K562 (cell line): ENCODE results near the gene BTBD16. TPM values are rescaled to one million over a fixed set of nuclear protein-coding genes. Genes with fewer than 3 reads are reported as not detected.

ENCODE experiments used
- ATAC-seq: fragments of 200-7000 bp; cut with Tn5 transposase; 3 replicates; pipeline ENCODE4 v1.9.1; 2020; ENCODE audit warnings: moderate library complexity
- BruUV-seq: library from RNA; stranded (reverse); fragments of 400-500 nt; replicated peaks from 2 replicates; lab custom pipeline; 2021; lab: Mats Ljungman, UMichigan
- CTCF ChIA-PET: fragments of 300-600 bp; formaldehyde crosslinking; extraction: SDS; loops from one replicate; lab custom pipeline; 2021; ENCODE audit warnings: low intra/inter-chr PET ratio; lab: Yijun Ruan, JAX
- POLR2A ChIA-PET: fragments of 300-600, 350-650 bp; sonication (Branson Sonifier 250); formaldehyde crosslinking; extraction: SDS; loops from one replicate; lab custom pipeline; 2021; ENCODE audit warnings: antibody characterized with exemption, inconsistent platforms; lab: Yijun Ruan, JAX
- DNase-seq, 4 experiments: peaks; one replicate each; pipeline versions ENCODE4 v3.0.0 to v3.0.0-alpha.2; 2011 to 2018; ENCODE audit warnings: low spot score in 3 of 4, mixed read lengths in 3 of 4; ENCODE audit errors: extremely low read depth in 1 of 4
- FAIRE-seq: peaks from 2 replicates; lab custom pipeline; 2011; peaks lifted over from hg19 to GRCh38; lab: Jason Lieb, UNC
- H2AFZ ChIP-seq: 2 replicates; pipeline ENCODE4 v1.6.0; 2011; ENCODE audit warnings: low read depth, low read length, control low read depth, inconsistent platforms
- H3K27ac ChIP-seq: fragments of 200-600 bp; 3 replicates; pipeline ENCODE4 v1.8.0; 2011; ENCODE audit warnings: low read depth, mild to moderate bottlenecking, control low read depth, inconsistent platforms, low read length, moderate library complexity, mixed read lengths; ENCODE audit errors: extremely low read depth
- H3K27me3 ChIP-seq, 2 experiments: fragments of 300-600 bp in 1 of 2; 2 replicates in 1 of 2; 3 replicates in 1 of 2; pipeline versions ENCODE4 v1.6.0 to v1.8.0; 2011; ENCODE audit warnings: inconsistent platforms in 2 of 2, low read length in 2 of 2, mild to moderate bottlenecking in 1 of 2, mixed read lengths in 1 of 2, moderate library complexity in 1 of 2; ENCODE audit not compliant: control insufficient read depth in 2 of 2, insufficient read depth in 2 of 2
- H3K36me3 ChIP-seq: fragments of 300-600 bp; 3 replicates; pipeline ENCODE4 v1.8.0; 2011; ENCODE audit warnings: mild to moderate bottlenecking, low read length, inconsistent platforms; ENCODE audit not compliant: control insufficient read depth, insufficient read depth
- H3K4me1 ChIP-seq, 2 experiments: fragments of 200-600 bp in 1 of 2; replicated peaks in 1 of 2; 2 replicates in 1 of 2; 3 replicates in 1 of 2; pipeline versions ENCODE4 v1.5.1 to v1.8.0; 2011; ENCODE audit warnings: inconsistent platforms in 2 of 2, low read length in 2 of 2, mild to moderate bottlenecking in 1 of 2, mixed read lengths in 1 of 2, moderate library complexity in 1 of 2; ENCODE audit not compliant: control insufficient read depth in 2 of 2, insufficient read depth in 2 of 2
- H3K4me2 ChIP-seq: 2 replicates; pipeline ENCODE4 v1.6.1; 2011; ENCODE audit warnings: low read length, control low read depth, inconsistent platforms, mixed read lengths; ENCODE audit not compliant: insufficient read depth
- H3K4me3 ChIP-seq: fragments of 200-600 bp; sonication (generic), shearing (Covaris generic); 2 replicates; pipeline ENCODE4 v1.5.1; 2016; ENCODE audit warnings: control low read depth, inconsistent platforms
- H3K79me2 ChIP-seq: fragments of 200-600 bp; 3 replicates; pipeline ENCODE4 v1.8.0; 2011; ENCODE audit warnings: low read length, inconsistent platforms; ENCODE audit not compliant: control insufficient read depth, insufficient read depth
- H3K9ac ChIP-seq, 2 experiments: 2 replicates each; pipeline versions ENCODE4 v1.6.0 to v1.6.1; 2011; ENCODE audit warnings: low read depth in 2 of 2, low read length in 2 of 2, control low read depth in 1 of 2, inconsistent platforms in 1 of 2, mild to moderate bottlenecking in 1 of 2, mixed read lengths in 1 of 2; ENCODE audit not compliant: insufficient read depth in 1 of 2
- H3K9me1 ChIP-seq: one replicate; pipeline ENCODE4 v1.6.0; 2011; ENCODE audit warnings: inconsistent platforms, mild to moderate bottlenecking, low read length, moderate library complexity; ENCODE audit not compliant: control insufficient read depth, insufficient read depth
- H3K9me3 ChIP-seq: replicated peaks from 2 replicates; pipeline ENCODE4 v1.5.1; 2011; ENCODE audit warnings: low read depth, low read length, inconsistent platforms; ENCODE audit not compliant: control insufficient read depth, insufficient read depth
- H4K20me1 ChIP-seq: replicated peaks from 2 replicates; pipeline ENCODE4 v1.6.1; 2011; ENCODE audit warnings: low read length, inconsistent platforms, mixed read lengths; ENCODE audit not compliant: control insufficient read depth, insufficient read depth
- ARID2 ChIP-seq: fragments of 450-650 bp; IDR thresholded peaks from 2 replicates; pipeline ENCODE4 v1.6.1; 2017; ENCODE audit warnings: antibody characterized with exemption, mild to moderate bottlenecking
- ATF1 ChIP-seq, 2 experiments: fragments of 450-650 bp in 1 of 2; IDR thresholded peaks; 2 replicates each; pipeline ENCODE4 v1.6.1; 2016; ENCODE audit warnings: missing compliant biosample characterization in 1 of 2, missing genetic modification characterization in 1 of 2
- GTF2E2 ChIP-seq: fragments of 200-800 bp; sonication (Bioruptor generic); IDR thresholded peaks from 2 replicates; pipeline ENCODE4 v1.6.1; 2016; ENCODE audit warnings: missing genetic modification characterization, missing compliant biosample characterization
- HEY1 ChIP-seq: fragments of 250-450 bp; sonication (Bioruptor Pico); IDR thresholded peaks from 2 replicates; pipeline ENCODE4 v1.5.0; 2020; ENCODE audit warnings: mild to moderate bottlenecking, moderate library complexity, borderline replicate concordance
- LARP7 ChIP-seq: fragments of 450-650 bp; IDR thresholded peaks from 2 replicates; pipeline ENCODE4 v1.6.1; 2016
- LCOR ChIP-seq: sonication (generic); formaldehyde crosslinking; IDR thresholded peaks from 2 replicates; pipeline ENCODE4 v1.8.0; 2022; ENCODE audit warnings: mild to moderate bottlenecking, missing genetic modification reagents
- MTA2 ChIP-seq: fragments of 450-650 bp; IDR thresholded peaks from 2 replicates; pipeline ENCODE4 v1.6.1; 2016; ENCODE audit warnings: low read depth
- NFIC ChIP-seq: fragments of 450-650 bp; IDR thresholded peaks from 2 replicates; pipeline ENCODE4 v1.6.1; 2017; ENCODE audit warnings: mild to moderate bottlenecking, inconsistent platforms
- NONO ChIP-seq, 2 experiments: fragments of 200-400 bp in 1 of 2; fragments of 450-650 bp in 1 of 2; formaldehyde crosslinking in 1 of 2; IDR thresholded peaks; 2 replicates each; pipeline ENCODE4 v1.6.1; 2017; ENCODE audit warnings: low read depth in 2 of 2, mild to moderate bottlenecking in 2 of 2, moderate library complexity in 2 of 2, low read length in 1 of 2
- NR1H2 ChIP-seq: sonication (generic); formaldehyde crosslinking; IDR thresholded peaks from 2 replicates; pipeline ENCODE4 v1.4.0; 2020; ENCODE audit warnings: mild to moderate bottlenecking, missing genetic modification reagents
- OTX1 ChIP-seq: fragments of 450-650 bp; formaldehyde crosslinking; IDR thresholded peaks from 2 replicates; pipeline ENCODE4 v1.4.0; 2022; ENCODE audit warnings: mild to moderate bottlenecking
- RHOXF2B ChIP-seq: fragments of 250-450 bp; sonication (Bioruptor Pico); conservative IDR thresholded peaks from 2 replicates; pipeline ENCODE4 v1.5.1; 2021
- TBP ChIP-seq: optimal IDR thresholded peaks from 2 replicates; pipeline ENCODE3; 2011; ENCODE audit warnings: low read depth, low read length, improper control_type of control experiment
- U2AF1 ChIP-seq: fragments of 200-400 bp; formaldehyde crosslinking; optimal IDR thresholded peaks from 2 replicates; pipeline ENCODE3; 2017; ENCODE audit warnings: mild to moderate bottlenecking, low read depth, low read length, moderate library complexity
- ZNF589 ChIP-seq: fragments of 200-800 bp; sonication (Bioruptor generic); IDR thresholded peaks from 2 replicates; pipeline ENCODE4 v1.6.1; 2016; ENCODE audit warnings: low read depth, missing genetic modification characterization, missing compliant biosample characterization
- ZNF695 ChIP-seq: fragments of 450-650 bp; formaldehyde crosslinking; IDR thresholded peaks from 2 replicates; pipeline ENCODE4 v1.4.0; 2020; ENCODE audit warnings: mild to moderate bottlenecking, moderate library complexity
- ZNF77 ChIP-seq: fragments of 250-450 bp; sonication (Bioruptor Pico); IDR thresholded peaks from 2 replicates; pipeline ENCODE4 v1.5.0; 2020
- WGBS: fragments of 100-300 bp; shearing (Covaris generic); methylation state at CpG from one replicate; pipeline ENCODE4 v1.1.6; 2016; ENCODE audit warnings: low coverage, mixed read lengths; ENCODE audit not compliant: insufficient coverage; ENCODE audit errors: missing lambda C conversion rate; 5-methylcytosine and 5-hydroxymethylcytosine counted together
- in situ Hi-C: fragments of 300-500 bp; cut with MboI; formaldehyde crosslinking; loops from 4 replicates; pipeline ENCODE4 v1.15.0; 2018; ENCODE audit warnings: inconsistent platforms, mixed read lengths
- intact Hi-C: fragments of 100-400 bp; cut with micrococcal nuclease; formaldehyde crosslinking; loops from 2 replicates; pipeline ENCODE4 v1.14.2; 2022
- polyA plus RNA-seq, 8 experiments: library from polyadenylated mRNA; depleted of rRNA in 4 of 8; stranded (reverse) in 5 of 8; unstranded in 3 of 8; fragments of >200 nt; fragmentation: Nextera tagmentation in 2 of 8; fragmentation: Illumina TruSeq in 1 of 8; extraction: Ambion mirVana in 2 of 8; extraction: Trizol in 1 of 8; gene quantifications; 2 replicates each; pipeline versions ENCODE4 v1.2.1 to v1.2.3, GENCODE V29; 2011 to 2014; ENCODE audit warnings: inconsistent platforms in 1 of 8, missing spikeins in 1 of 8
- total RNA-seq, 7 experiments: library from RNA; depleted of rRNA in 6 of 7; stranded (reverse); fragments of >200 nt in 6 of 7; fragmentation: Illumina TruSeq in 2 of 7; extraction: Trizol in 2 of 7; gene quantifications; 2 replicates each; pipeline versions ENCODE4 v1.2.1 to v1.2.3, GENCODE V29; 2011 to 2021; ENCODE audit warnings: low replicate concordance in 1 of 7
- TF ChIP-seq, protein P1 (sequence below): sonication (generic); formaldehyde crosslinking; IDR thresholded peaks from 2 replicates; pipeline ENCODE4 v1.8.0; 2022; ENCODE audit warnings: mild to moderate bottlenecking, missing genetic modification reagents
- TF ChIP-seq, protein P2 (sequence below), 2 experiments: fragments of 450-650 bp in 1 of 2; IDR thresholded peaks; 2 replicates each; pipeline ENCODE4 v1.6.1; 2011 to 2017; ENCODE audit warnings: low read depth in 2 of 2, antibody characterized with exemption in 1 of 2, borderline replicate concordance in 1 of 2, low read length in 1 of 2, mild to moderate bottlenecking in 1 of 2, mixed read lengths in 1 of 2; ENCODE audit not compliant: control insufficient read depth in 1 of 2

Gene BTBD16
- total and polyA plus RNA-seq, 9 of the 15 experiments (the other 6 are each of a cell fraction or from before 2014, with no cell fraction given): 0.11 TPM; not detected in 8

DNA sequence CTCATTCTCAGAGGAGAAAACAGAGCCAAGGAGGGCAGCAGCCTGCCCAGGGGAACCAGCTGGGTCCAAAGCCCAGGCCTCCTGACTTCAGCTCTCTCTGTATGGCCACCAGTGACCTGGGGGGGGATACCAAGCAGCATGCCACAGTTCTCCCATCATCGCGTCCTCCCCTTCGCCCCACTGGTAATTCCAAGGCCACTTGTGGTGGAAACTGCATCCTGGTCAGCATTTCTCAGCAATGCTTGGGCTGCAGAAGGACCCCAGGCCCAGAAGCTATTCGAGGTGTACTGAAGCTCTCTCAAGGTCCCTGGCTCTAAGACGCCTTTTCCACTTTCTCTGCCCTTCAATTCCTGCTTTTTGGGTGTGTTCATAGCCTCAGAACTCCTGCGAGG is 27.1 kb downstream of the BTBD16 start:
- Histone ChIP-seq H3K79me2 (no peaks in the 10 kb centered on the region), H3K4me1 (no peaks in the 10 kb centered on the region), H3K9me3 (no peaks in the 10 kb centered on the region), H3K4me2 (no peak overlapping the region), H3K9me1 (no peaks in the 10 kb centered on the region)
- BruUV-seq: no TSS peak
- no peak for ATAC-seq
- WGBS: 2% methylated on average over 6 of the region's 6 CpGs
- TF ChIP-seq, protein P1, sequence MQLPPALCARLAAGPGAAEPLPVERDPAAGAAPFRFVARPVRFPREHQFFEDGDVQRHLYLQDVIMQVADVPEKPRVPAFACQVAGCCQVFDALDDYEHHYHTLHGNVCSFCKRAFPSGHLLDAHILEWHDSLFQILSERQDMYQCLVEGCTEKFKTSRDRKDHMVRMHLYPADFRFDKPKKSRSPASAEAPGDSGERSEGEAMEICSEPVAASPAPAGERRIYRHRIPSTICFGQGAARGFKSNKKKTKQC (CRISPR knock-in tag): no peak
- TF ChIP-seq ATF1 (CRISPR knock-in tag; IDR thresholded peaks at IDR 0.05) (no peak), ATF1 (tag; IDR thresholded peaks at IDR 0.05) (no peak), ARID2 (no peak), ZNF589 (no peak), LCOR (CRISPR knock-in tag) (no peak), MTA2 (no peak), OTX1 (no peak), HEY1 (CRISPR knock-in tag) (no peak), GTF2E2 (no peak), ZNF77 (no peak), NR1H2 (CRISPR knock-in tag) (no peak), NFIC (no peak), U2AF1 (no peak), ZNF695 (no peak), NONO (IDR thresholded peaks at IDR 0.05; ENCODE audit: low read depth in 2 of 2, low read length in 1 of 2) (no peak), RHOXF2B (CRISPR knock-in tag) (no peak), TBP (no peak), LARP7 (no peak)
- TF ChIP-seq, protein P2, sequence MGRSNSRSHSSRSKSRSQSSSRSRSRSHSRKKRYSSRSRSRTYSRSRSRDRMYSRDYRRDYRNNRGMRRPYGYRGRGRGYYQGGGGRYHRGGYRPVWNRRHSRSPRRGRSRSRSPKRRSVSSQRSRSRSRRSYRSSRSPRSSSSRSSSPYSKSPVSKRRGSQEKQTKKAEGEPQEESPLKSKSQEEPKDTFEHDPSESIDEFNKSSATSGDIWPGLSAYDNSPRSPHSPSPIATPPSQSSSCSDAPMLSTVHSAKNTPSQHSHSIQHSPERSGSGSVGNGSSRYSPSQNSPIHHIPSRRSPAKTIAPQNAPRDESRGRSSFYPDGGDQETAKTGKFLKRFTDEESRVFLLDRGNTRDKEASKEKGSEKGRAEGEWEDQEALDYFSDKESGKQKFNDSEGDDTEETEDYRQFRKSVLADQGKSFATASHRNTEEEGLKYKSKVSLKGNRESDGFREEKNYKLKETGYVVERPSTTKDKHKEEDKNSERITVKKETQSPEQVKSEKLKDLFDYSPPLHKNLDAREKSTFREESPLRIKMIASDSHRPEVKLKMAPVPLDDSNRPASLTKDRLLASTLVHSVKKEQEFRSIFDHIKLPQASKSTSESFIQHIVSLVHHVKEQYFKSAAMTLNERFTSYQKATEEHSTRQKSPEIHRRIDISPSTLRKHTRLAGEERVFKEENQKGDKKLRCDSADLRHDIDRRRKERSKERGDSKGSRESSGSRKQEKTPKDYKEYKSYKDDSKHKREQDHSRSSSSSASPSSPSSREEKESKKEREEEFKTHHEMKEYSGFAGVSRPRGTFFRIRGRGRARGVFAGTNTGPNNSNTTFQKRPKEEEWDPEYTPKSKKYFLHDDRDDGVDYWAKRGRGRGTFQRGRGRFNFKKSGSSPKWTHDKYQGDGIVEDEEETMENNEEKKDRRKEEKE (IDR thresholded peaks at IDR 0.05; ENCODE audit: borderline replicate concordance in 1 of 2, control insufficient read depth in 1 of 2, low read depth in 2 of 2, low read length in 1 of 2): no peak
- TF ChIP-seq, all 486 proteins: peak for 0
- Histone ChIP-seq H3K9ac (no peak overlapping the region), H3K27ac (no peak overlapping the region), H3K4me3 (no peak overlapping the region), H2AFZ (no peak overlapping the region), H4K20me1 (no peaks in the 10 kb centered on the region), H3K36me3 (no peaks in the 10 kb centered on the region), H3K27me3 (no peaks in the 10 kb centered on the region; a peak in 1 of 5 replicates)
- no peak for FAIRE-seq
- ChIA-PET CTCF (interaction anchor here (1.6 to 1.9 kb wide), 2 partner anchors 137 to 267 kb away, joined by 4 to 21 read pairs; no protein-coding TSS in a partner anchor), POLR2A (interaction anchor here (0.9 to 1.0 kb wide), 2 partner anchors 11 to 135 kb away, joined by 3 to 4 read pairs; no protein-coding TSS in a partner anchor)
- in situ Hi-C loops: no loop called here
- no peak for DNase-seq
- intact Hi-C loops: loop anchor here (5.0 kb wide), 1 partner anchor 269 kb away; no protein-coding TSS in a partner anchor
